ENCODE data around the gene UBR3. TPM values are rescaled to one million over a fixed set of nuclear protein-coding genes. Genes with fewer than 3 reads are reported as not detected.
"Not testable (repeated sequence)": the region's sequence is repeated elsewhere in the genome, so short reads cannot be mapped to it uniquely, and the experiment has no call there.

UBR3 gene
- total RNA-seq, 3 donors from 2014 or later (not counting 1 experiment from before 2014, with no cell fraction given) = 40.8 to 54.5 (median 41.0) TPM

DNA sequence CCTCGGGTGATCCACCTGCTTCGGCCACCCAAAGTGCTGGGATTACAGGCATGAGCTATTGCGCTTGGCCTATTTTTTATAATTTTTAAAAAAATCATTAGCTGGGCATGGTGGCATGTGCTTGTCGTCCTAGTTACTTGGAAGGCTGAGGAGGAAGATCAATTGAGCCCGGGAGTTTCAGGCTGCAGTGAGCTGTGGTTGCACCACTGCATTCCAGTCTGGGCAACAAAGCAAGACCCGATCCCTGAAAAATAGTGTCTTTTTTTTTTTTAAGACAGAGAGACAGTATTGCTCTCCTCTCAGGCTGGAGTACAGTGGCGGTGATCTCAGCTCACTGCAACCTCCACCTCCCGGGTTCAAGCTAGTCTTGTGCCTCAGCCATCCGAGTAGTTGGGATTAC lies 23.8 kb upstream of the UBR3 start:
- Mint-ChIP-seq H3K36me3 (peaks cover 7% of the 10 kb centered on the region), H3K9me3 (no peaks in the 10 kb centered on the region), H3K4me1 (peaks cover 17% of the 10 kb centered on the region in 2 donors), H3K4me3 (no peak overlapping the region), H3K27me3 (ENCODE audit: low read depth in 2 of 2) (no peaks in the 10 kb centered on the region), H3K27ac (no peak overlapping the region)
- Histone ChIP-seq H3K4me1 (ENCODE audit: control insufficient read depth, insufficient read depth, low read length) (peaks cover 5% of the 10 kb centered on the region), H3K36me3 (ENCODE audit: control insufficient read depth, insufficient read depth, low read length) (peaks cover 52% of the 10 kb centered on the region), H3K4me3 (ENCODE audit: low read length) (no peak overlapping the region), H3K27me3 (ENCODE audit: control insufficient read depth, insufficient read depth, low read length) (no peaks in the 10 kb centered on the region), H3K27ac (ENCODE audit: low read length) (no peak overlapping the region), H3K9me3 (ENCODE audit: control insufficient read depth, insufficient read depth, low read length) (no peaks in the 10 kb centered on the region)
- intact Hi-C loops (cut with micrococcal nuclease) = no loop called here
- TF ChIP-seq, protein P1, sequence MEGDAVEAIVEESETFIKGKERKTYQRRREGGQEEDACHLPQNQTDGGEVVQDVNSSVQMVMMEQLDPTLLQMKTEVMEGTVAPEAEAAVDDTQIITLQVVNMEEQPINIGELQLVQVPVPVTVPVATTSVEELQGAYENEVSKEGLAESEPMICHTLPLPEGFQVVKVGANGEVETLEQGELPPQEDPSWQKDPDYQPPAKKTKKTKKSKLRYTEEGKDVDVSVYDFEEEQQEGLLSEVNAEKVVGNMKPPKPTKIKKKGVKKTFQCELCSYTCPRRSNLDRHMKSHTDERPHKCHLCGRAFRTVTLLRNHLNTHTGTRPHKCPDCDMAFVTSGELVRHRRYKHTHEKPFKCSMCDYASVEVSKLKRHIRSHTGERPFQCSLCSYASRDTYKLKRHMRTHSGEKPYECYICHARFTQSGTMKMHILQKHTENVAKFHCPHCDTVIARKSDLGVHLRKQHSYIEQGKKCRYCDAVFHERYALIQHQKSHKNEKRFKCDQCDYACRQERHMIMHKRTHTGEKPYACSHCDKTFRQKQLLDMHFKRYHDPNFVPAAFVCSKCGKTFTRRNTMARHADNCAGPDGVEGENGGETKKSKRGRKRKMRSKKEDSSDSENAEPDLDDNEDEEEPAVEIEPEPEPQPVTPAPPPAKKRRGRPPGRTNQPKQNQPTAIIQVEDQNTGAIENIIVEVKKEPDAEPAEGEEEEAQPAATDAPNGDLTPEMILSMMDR (IDR thresholded peaks at IDR 0.05) = no peak
- DNase-seq (no peak), ATAC-seq (no peak)
- WGBS (ENCODE audit: insufficient coverage) = 98% methylated on average over 9 of the region's 9 CpGs

DNA sequence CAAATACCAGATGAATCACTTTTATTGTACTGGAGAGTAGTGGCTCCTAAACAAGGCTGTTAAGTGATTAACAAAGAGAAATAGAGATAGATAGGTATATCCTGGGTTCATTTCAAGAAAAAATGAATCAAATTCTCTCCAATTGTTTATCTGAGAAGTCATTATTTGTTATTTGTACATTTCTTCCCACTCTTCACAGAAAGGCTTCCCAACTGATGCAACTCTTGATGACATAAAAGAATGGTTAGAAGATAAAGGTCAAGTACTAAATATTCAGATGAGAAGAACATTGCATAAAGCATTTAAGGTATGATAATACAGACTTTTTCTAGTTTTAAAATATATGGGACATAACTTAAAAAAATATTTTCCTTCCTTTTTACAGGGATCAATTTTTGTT lies 20.7 kb upstream of the UBR3 start:
- Mint-ChIP-seq H3K27ac (no peak overlapping the region), H3K9me3 (no peaks in the 10 kb centered on the region), H3K4me1 (peaks cover 4 to 5% of the 10 kb centered on the region in 2 donors), H3K4me3 (no peak overlapping the region), H3K27me3 (ENCODE audit: low read depth in 2 of 2) (no peaks in the 10 kb centered on the region), H3K36me3 (peaks cover 27% of the 10 kb centered on the region)
- no peaks in the 10 kb centered on the region for H3K27me3 ChIP-seq (ENCODE audit: control insufficient read depth, insufficient read depth, low read length)
- TF ChIP-seq, protein P1 (IDR thresholded peaks at IDR 0.05) = no peak
- no peaks in the 10 kb centered on the region for H3K9me3 ChIP-seq (ENCODE audit: control insufficient read depth, insufficient read depth, low read length)
- H3K27ac ChIP-seq (ENCODE audit: low read length) = no peak overlapping the region
- ATAC-seq (no peak), DNase-seq (no peak)
- no peaks in the 10 kb centered on the region for H3K4me1 ChIP-seq (ENCODE audit: control insufficient read depth, insufficient read depth, low read length)
- no peak overlapping the region for H3K4me3 ChIP-seq (ENCODE audit: low read length)
- H3K36me3 ChIP-seq (ENCODE audit: control insufficient read depth, insufficient read depth, low read length) = peaks cover 73% of the 10 kb centered on the region
- intact Hi-C loops (cut with micrococcal nuclease) = no loop called here

DNA sequence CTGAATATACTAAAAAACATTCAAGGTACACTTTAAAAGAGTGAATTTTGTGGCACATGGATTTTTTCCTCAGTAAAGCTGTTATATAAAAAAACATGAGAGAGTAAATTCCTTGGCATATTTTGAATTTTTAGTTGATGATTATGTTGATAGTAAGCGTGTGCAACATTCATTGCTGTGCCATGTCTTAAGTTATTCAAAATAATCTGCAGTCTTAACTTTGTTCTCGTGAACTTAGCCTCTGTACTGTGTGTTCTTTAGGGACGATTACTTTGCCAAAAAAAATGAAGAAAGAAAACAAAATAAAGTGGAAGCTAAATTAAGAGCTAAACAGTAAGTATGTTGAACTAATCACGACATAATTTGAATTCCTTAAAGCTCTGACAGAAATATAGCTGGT lies 19.0 kb upstream of the UBR3 start:
- ATAC-seq (no peak), DNase-seq (no peak)
- TF ChIP-seq, protein P1 (IDR thresholded peaks at IDR 0.05) = no peak
- H3K9me3 Mint-ChIP-seq = no peaks in the 10 kb centered on the region
- Histone ChIP-seq H3K4me3 (ENCODE audit: low read length) (no peak overlapping the region), H3K27ac (ENCODE audit: low read length) (no peak overlapping the region), H3K36me3 (ENCODE audit: control insufficient read depth, insufficient read depth, low read length) (peaks cover 74% of the 10 kb centered on the region), H3K9me3 (ENCODE audit: control insufficient read depth, insufficient read depth, low read length) (no peaks in the 10 kb centered on the region), H3K27me3 (ENCODE audit: control insufficient read depth, insufficient read depth, low read length) (no peaks in the 10 kb centered on the region), H3K4me1 (ENCODE audit: control insufficient read depth, insufficient read depth, low read length) (no peaks in the 10 kb centered on the region)
- H3K36me3 Mint-ChIP-seq = peaks cover 27% of the 10 kb centered on the region
- intact Hi-C loops (cut with micrococcal nuclease) = no loop called here
- peak overlapping the region in 1 of 2 donors; percentile 10 for H3K27ac Mint-ChIP-seq
- H3K4me1 Mint-ChIP-seq = no peaks in the 10 kb centered on the region
- WGBS (ENCODE audit: insufficient coverage) = 96% methylated on average over 4 of the region's 4 CpGs
- no peaks in the 10 kb centered on the region for H3K27me3 Mint-ChIP-seq (ENCODE audit: low read depth in 2 of 2)
- H3K4me3 Mint-ChIP-seq = no peak overlapping the region

DNA sequence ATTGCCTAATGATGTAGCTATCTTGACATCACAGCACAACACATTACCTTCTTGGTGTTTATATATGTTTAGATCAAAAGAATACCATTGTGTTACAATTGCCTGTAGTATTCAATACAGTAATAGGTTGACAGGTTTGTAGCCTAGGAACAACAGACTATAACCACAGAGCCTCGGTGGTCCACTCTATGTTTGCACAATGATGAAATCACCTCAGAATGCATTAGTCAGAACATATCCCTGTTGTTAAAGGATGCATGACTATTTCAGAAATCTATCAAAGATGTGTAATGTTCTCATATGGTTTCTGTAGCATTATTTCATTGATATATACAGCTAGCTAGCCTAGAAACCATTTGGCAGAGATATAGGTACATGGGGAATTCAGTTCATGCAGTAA lies 11.4 kb upstream of the UBR3 start:
- no peak overlapping the region for H3K27ac Mint-ChIP-seq

DNA sequence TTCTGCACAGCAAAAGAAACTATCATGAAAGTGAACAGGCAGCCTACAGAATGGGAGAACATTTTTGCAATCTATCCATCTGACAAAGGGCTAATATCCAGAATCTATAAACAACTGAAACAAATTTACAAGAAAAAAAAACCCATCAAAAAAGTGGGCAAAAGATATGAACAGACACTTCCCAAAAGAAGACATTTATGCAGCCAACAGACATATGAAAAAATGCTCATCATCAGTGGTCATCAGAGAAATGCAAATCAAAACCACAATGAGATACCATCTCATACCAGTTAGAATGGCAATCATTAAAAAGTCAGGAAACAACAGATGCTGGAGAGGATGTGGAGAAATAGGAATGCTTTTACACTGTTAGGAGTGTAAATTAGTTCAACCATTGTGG lies 10.3 kb upstream of the UBR3 start:
- ATAC-seq; H3K27ac ChIP-seq (ENCODE audit: low read length); H3K4me3 ChIP-seq (ENCODE audit: low read length); H3K4me1 ChIP-seq (ENCODE audit: control insufficient read depth, insufficient read depth, low read length); intact Hi-C loops (cut with micrococcal nuclease); H3K9me3 Mint-ChIP-seq; H3K4me3 Mint-ChIP-seq; H3K9me3 ChIP-seq (ENCODE audit: control insufficient read depth, insufficient read depth, low read length); H3K27me3 Mint-ChIP-seq (ENCODE audit: low read depth in 2 of 2); DNase-seq; H3K27me3 ChIP-seq (ENCODE audit: control insufficient read depth, insufficient read depth, low read length); H3K27ac Mint-ChIP-seq: not testable (repeated sequence)
- H3K36me3 Mint-ChIP-seq = peaks cover 13% of the 10 kb centered on the region
- peaks cover 11 to 20% of the 10 kb centered on the region in 2 donors for H3K4me1 Mint-ChIP-seq
- peaks cover 38% of the 10 kb centered on the region for H3K36me3 ChIP-seq (ENCODE audit: control insufficient read depth, insufficient read depth, low read length)

More for the DNA sequence above, 11.4 kb upstream of the UBR3 start:
- Histone ChIP-seq H3K4me1 (ENCODE audit: control insufficient read depth, insufficient read depth, low read length) (no peaks in the 10 kb centered on the region), H3K27me3 (ENCODE audit: control insufficient read depth, insufficient read depth, low read length) (no peaks in the 10 kb centered on the region), H3K36me3 (ENCODE audit: control insufficient read depth, insufficient read depth, low read length) (peaks cover 45% of the 10 kb centered on the region), H3K27ac (ENCODE audit: low read length) (no peak overlapping the region), H3K9me3 (ENCODE audit: control insufficient read depth, insufficient read depth, low read length) (no peaks in the 10 kb centered on the region), H3K4me3 (ENCODE audit: low read length) (no peak overlapping the region)
- TF ChIP-seq, protein P1 (IDR thresholded peaks at IDR 0.05) = no peak
- ATAC-seq = no peak
- DNase-seq = no peak
- H3K4me1 Mint-ChIP-seq = peaks cover 5 to 14% of the 10 kb centered on the region in 2 donors
- no peaks in the 10 kb centered on the region for H3K27me3 Mint-ChIP-seq (ENCODE audit: low read depth in 2 of 2)
- H3K4me3 Mint-ChIP-seq = no peak overlapping the region
- intact Hi-C loops (cut with micrococcal nuclease) = no loop called here
- 70% methylated on average over 1 of the region's 1 CpG for WGBS (ENCODE audit: insufficient coverage)
- peaks cover 20% of the 10 kb centered on the region for H3K36me3 Mint-ChIP-seq
- no peaks in the 10 kb centered on the region for H3K9me3 Mint-ChIP-seq

All from natural killer cell (primary cell).